Astrocyte (in vitro differentiated cells and primary cell): ENCODE data around the gene ATP5PB. TPM values are rescaled to one million over a fixed set of nuclear protein-coding genes. Genes with fewer than 3 reads are reported as not detected.

Experiments used
- DNase-seq: peaks from one replicate; pipeline ENCODE4 v3.0.0-alpha.2; 2010; ENCODE audit warnings: low read depth
- FAIRE-seq: peaks from 2 replicates; lab custom pipeline; 2011; peaks lifted over from hg19 to GRCh38; lab: Jason Lieb, UNC
- H2AFZ ChIP-seq: 2 replicates; pipeline ENCODE4 v1.6.0; 2012; ENCODE audit warnings: low read depth, low read length, inconsistent platforms
- H3K27ac ChIP-seq: 2 replicates; pipeline ENCODE4 v1.5.1; 2011; ENCODE audit warnings: low read depth, low read length, inconsistent platforms
- H3K27me3 ChIP-seq: 2 replicates; pipeline ENCODE4 v1.6.0; 2011; ENCODE audit warnings: low read length, inconsistent platforms; ENCODE audit not compliant: insufficient read depth
- H3K36me3 ChIP-seq: 2 replicates; pipeline ENCODE4 v1.5.1; 2011; ENCODE audit warnings: low read length, inconsistent platforms; ENCODE audit not compliant: insufficient read depth
- H3K4me1 ChIP-seq: 2 replicates; pipeline ENCODE4 v1.5.1; 2011; ENCODE audit warnings: low read length, inconsistent platforms; ENCODE audit not compliant: insufficient read depth
- H3K4me2 ChIP-seq: 2 replicates; pipeline ENCODE4 v1.6.0; 2012; ENCODE audit warnings: low read length, inconsistent platforms
- H3K4me3 ChIP-seq: 2 replicates; pipeline ENCODE4 v1.5.1; 2011; ENCODE audit warnings: low read depth, mild to moderate bottlenecking, low read length, inconsistent platforms; ENCODE audit not compliant: insufficient read depth
- H3K79me2 ChIP-seq: 2 replicates; pipeline ENCODE4 v1.6.0; 2012; ENCODE audit warnings: mild to moderate bottlenecking, low read length, inconsistent platforms; ENCODE audit not compliant: insufficient read depth
- H3K9ac ChIP-seq: 2 replicates; pipeline ENCODE4 v1.6.0; 2012; ENCODE audit warnings: mild to moderate bottlenecking, low read length, inconsistent platforms
- H3K9me3 ChIP-seq: 2 replicates; pipeline ENCODE4 v1.5.1; 2012; ENCODE audit warnings: low read depth, mild to moderate bottlenecking, low read length, inconsistent platforms; ENCODE audit not compliant: insufficient read depth
- H4K20me1 ChIP-seq: 2 replicates; pipeline ENCODE4 v1.6.0; 2012; ENCODE audit warnings: low read length, inconsistent platforms; ENCODE audit not compliant: insufficient read depth
- H3K27ac Mint-ChIP-seq: one replicate; pipeline ENCODE4 v1.8.0; 2021; ENCODE audit warnings: mild to moderate bottlenecking, mixed read lengths; ENCODE audit not compliant: unreplicated experiment
- H3K27me3 Mint-ChIP-seq: one replicate; pipeline ENCODE4 v1.8.0; 2021; ENCODE audit warnings: low read depth, mixed read lengths; ENCODE audit not compliant: unreplicated experiment
- H3K36me3 Mint-ChIP-seq: one replicate; pipeline ENCODE4 v1.8.0; 2021; ENCODE audit warnings: low read depth, mixed read lengths; ENCODE audit not compliant: unreplicated experiment
- H3K4me1 Mint-ChIP-seq: one replicate; pipeline ENCODE4 v1.8.0; 2021; ENCODE audit warnings: low read depth, mixed read lengths; ENCODE audit not compliant: unreplicated experiment
- H3K4me3 Mint-ChIP-seq: one replicate; pipeline ENCODE4 v1.8.0; 2021; ENCODE audit warnings: mild to moderate bottlenecking, moderate library complexity, mixed read lengths; ENCODE audit not compliant: unreplicated experiment
- H3K9me3 Mint-ChIP-seq: one replicate; pipeline ENCODE4 v1.8.0; 2021; ENCODE audit warnings: mild to moderate bottlenecking, mixed read lengths; ENCODE audit not compliant: unreplicated experiment
- EZH2 ChIP-seq: IDR thresholded peaks from 2 replicates; pipeline ENCODE4 v1.6.1; 2012; ENCODE audit warnings: mild to moderate bottlenecking, low read length, inconsistent platforms; ENCODE audit not compliant: insufficient read depth
- total RNA-seq: library from RNA; stranded (reverse); gene quantifications from 2 replicates; pipeline ENCODE4 v1.2.1, GENCODE V29; 2021
- TF ChIP-seq, protein P1 (sequence below): IDR thresholded peaks from 2 replicates; pipeline ENCODE4 v1.5.1; 2011; ENCODE audit warnings: low read depth, mild to moderate bottlenecking, inconsistent platforms, low read length, moderate library complexity; ENCODE audit not compliant: insufficient read depth

ATP5PB gene
- total RNA-seq, 1 donor from 2014 or later: 214 TPM

DNA sequence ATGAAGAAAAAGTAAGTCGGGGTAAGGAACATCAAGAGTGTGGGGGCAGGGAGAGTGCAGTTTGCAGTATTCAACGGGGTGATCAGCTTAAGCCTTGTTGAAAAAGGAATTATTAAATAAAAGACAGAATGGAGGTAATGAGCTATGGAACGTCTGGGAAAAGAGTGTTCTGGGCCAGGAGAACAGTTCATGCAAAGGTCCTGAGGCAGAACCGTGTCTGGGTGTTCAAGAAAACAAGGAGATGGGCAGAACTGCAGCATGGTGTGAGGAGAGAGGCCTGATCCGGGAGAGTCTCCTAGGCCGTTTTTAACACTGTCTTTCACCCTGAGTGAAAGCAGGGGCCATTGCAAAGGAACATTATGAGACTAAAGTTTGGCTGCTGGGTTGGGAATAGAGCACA lies 42.0 kb upstream of the ATP5PB start:
- Histone ChIP-seq H3K4me3 (no peak overlapping the region), H3K36me3 (no peaks in the 10 kb centered on the region), H3K79me2 (no peaks in the 10 kb centered on the region), H3K9me3 (no peaks in the 10 kb centered on the region), H3K27me3 (peaks cover 12% of the 10 kb centered on the region), H4K20me1 (no peaks in the 10 kb centered on the region), H2AFZ (no peak overlapping the region), H3K4me1 (no peaks in the 10 kb centered on the region), H3K9ac (no peak overlapping the region), H3K4me2 (no peak overlapping the region), H3K27ac (no peak overlapping the region)
- Mint-ChIP-seq H3K36me3 (no peaks in the 10 kb centered on the region), H3K27ac (no peak overlapping the region), H3K27me3 (no peaks in the 10 kb centered on the region), H3K4me1 (peaks cover 2% of the 10 kb centered on the region), H3K9me3 (no peaks in the 10 kb centered on the region), H3K4me3 (no peak overlapping the region)
- no peak for TF ChIP-seq EZH2
- TF ChIP-seq, protein P1, sequence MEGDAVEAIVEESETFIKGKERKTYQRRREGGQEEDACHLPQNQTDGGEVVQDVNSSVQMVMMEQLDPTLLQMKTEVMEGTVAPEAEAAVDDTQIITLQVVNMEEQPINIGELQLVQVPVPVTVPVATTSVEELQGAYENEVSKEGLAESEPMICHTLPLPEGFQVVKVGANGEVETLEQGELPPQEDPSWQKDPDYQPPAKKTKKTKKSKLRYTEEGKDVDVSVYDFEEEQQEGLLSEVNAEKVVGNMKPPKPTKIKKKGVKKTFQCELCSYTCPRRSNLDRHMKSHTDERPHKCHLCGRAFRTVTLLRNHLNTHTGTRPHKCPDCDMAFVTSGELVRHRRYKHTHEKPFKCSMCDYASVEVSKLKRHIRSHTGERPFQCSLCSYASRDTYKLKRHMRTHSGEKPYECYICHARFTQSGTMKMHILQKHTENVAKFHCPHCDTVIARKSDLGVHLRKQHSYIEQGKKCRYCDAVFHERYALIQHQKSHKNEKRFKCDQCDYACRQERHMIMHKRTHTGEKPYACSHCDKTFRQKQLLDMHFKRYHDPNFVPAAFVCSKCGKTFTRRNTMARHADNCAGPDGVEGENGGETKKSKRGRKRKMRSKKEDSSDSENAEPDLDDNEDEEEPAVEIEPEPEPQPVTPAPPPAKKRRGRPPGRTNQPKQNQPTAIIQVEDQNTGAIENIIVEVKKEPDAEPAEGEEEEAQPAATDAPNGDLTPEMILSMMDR: no peak
- FAIRE-seq: no peak
- no peak for DNase-seq

DNA sequence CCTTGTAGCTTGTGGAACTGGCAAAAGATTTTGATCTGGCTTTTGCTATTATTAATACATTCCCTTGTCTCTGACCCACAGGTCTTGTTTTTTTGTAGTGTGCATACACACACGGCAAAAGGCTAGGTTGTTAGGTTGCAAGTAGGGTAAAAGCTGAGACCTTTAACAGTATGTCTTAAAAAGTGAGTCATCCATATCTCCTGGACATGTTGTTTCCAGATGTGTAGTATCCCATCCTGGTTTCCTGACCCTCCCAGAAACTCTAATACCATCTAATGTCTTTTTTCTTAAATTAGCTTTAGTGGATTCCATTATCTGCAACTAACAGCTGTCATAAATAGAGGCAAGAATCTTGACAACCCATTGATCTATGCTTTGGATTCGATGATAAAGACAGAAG lies 36.4 kb upstream of the ATP5PB start:
- H3K9ac ChIP-seq: no peak overlapping the region
- H3K9me3 ChIP-seq: no peaks in the 10 kb centered on the region
- no peak for FAIRE-seq
- TF ChIP-seq, protein P1: no peak
- TF ChIP-seq EZH2: no peak
- H3K4me2 ChIP-seq: no peak overlapping the region
- Mint-ChIP-seq H3K4me3 (no peak overlapping the region), H3K27me3 (no peaks in the 10 kb centered on the region), H3K4me1 (peaks cover 1% of the 10 kb centered on the region), H3K36me3 (no peaks in the 10 kb centered on the region), H3K9me3 (no peaks in the 10 kb centered on the region), H3K27ac (no peak overlapping the region)
- DNase-seq: no peak
- no peaks in the 10 kb centered on the region for H3K4me1 ChIP-seq
- H3K4me3 ChIP-seq: no peak overlapping the region
- H2AFZ ChIP-seq: no peak overlapping the region
- no peaks in the 10 kb centered on the region for H3K79me2 ChIP-seq
- no peaks in the 10 kb centered on the region for H3K36me3 ChIP-seq
- H4K20me1 ChIP-seq: no peaks in the 10 kb centered on the region
- no peak overlapping the region for H3K27ac ChIP-seq
- H3K27me3 ChIP-seq: no peaks in the 10 kb centered on the region

DNA sequence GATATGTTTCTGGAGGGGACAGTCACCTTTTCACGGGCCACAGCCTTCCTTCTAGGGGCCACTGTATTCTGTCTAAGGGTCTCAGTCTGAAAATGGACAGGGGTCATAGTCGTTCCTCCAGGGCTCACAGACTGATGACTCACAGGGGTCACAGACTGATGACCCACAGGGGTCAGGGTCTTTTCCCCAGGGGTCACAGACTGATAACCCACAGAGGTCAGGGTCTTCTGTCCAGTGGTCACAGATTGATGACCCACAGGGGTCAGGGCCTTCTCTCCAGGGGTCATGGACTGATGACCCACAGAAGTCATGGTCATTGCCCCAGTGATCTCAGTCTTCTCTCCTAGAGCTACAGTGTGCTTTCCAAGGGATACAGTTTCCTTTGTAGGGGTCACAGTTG lies 34.5 kb upstream of the ATP5PB start:
- no peaks in the 10 kb centered on the region for H3K27me3 Mint-ChIP-seq
- H3K4me3 Mint-ChIP-seq: no peak overlapping the region

More for the DNA sequence above, 34.5 kb upstream of the ATP5PB start:
- H3K27me3 ChIP-seq: peaks cover 5% of the 10 kb centered on the region
- no peak overlapping the region for H3K4me3 ChIP-seq
- H3K36me3 ChIP-seq: no peaks in the 10 kb centered on the region
- H3K4me2 ChIP-seq: no peak overlapping the region
- no peaks in the 10 kb centered on the region for H4K20me1 ChIP-seq
- DNase-seq (no peak), FAIRE-seq (no peak)
- Mint-ChIP-seq H3K4me1 (peaks cover 1% of the 10 kb centered on the region), H3K9me3 (no peaks in the 10 kb centered on the region), H3K36me3 (peaks cover 6% of the 10 kb centered on the region), H3K27ac (no peak overlapping the region)
- H3K79me2 ChIP-seq: no peaks in the 10 kb centered on the region
- H3K9me3 ChIP-seq: no peaks in the 10 kb centered on the region
- H3K4me1 ChIP-seq: no peaks in the 10 kb centered on the region
- TF ChIP-seq EZH2: no peak
- TF ChIP-seq, protein P1: no peak
- H3K27ac ChIP-seq: no peak overlapping the region
- no peak overlapping the region for H3K9ac ChIP-seq
- no peak overlapping the region for H2AFZ ChIP-seq
